Brain pericyte (primary cell): ENCODE results near the gene PRKCG.
A peak's percentile ranks its signal among the peaks of the same experiment; 100 is the strongest.
"Not testable (repeated sequence)": the region's sequence is repeated elsewhere in the genome, so short reads cannot be mapped to it uniquely, and the experiment has no call there.

Experiments used
- DNase-seq: peaks from one replicate; pipeline ENCODE4 v3.0.0-alpha.2; 2012; ENCODE audit warnings: low read depth, low spot score

PRKCG gene

GRCh38 chr19:53881482-53882390, at the start of gene PRKCG:
Gene PRKCG (plus strand): TSS chr19:53882197. CDS start chr19:53882495, 298 bp downstream.
- no peak for DNase-seq

- DNase-seq = not testable (repeated sequence)
Observed at GRCh38 chr19:53832861-53833260, 49.1 kb upstream of the PRKCG start.

- DNase-seq = not testable (repeated sequence)
Observed at GRCh38 chr19:53838446-53838845, 43.6 kb upstream of the PRKCG start.

- DNase-seq = not testable (repeated sequence)
Observed at GRCh38 chr19:53840241-53840640, 41.8 kb upstream of the PRKCG start.

GRCh38 chr19:53840914-53841313, 41.1 kb upstream of the PRKCG start:
- DNase-seq = not testable (repeated sequence)

- no peak for DNase-seq
Observed at GRCh38 chr19:53844849-53845246, 37.1 kb upstream of the PRKCG start.

GRCh38 chr19:53847555-53847954, 34.4 kb upstream of the PRKCG start:
- DNase-seq = no peak

- DNase-seq = no peak
Observed at GRCh38 chr19:53849237-53849676, 32.7 kb upstream of the PRKCG start.

- DNase-seq = no peak
Observed at GRCh38 chr19:53853707-53854106, 28.3 kb upstream of the PRKCG start.

- no peak for DNase-seq
Observed at GRCh38 chr19:53864308-53864836, 17.6 kb upstream of the PRKCG start.

- DNase-seq = no peak
Observed at GRCh38 chr19:53865523-53865917, 16.5 kb upstream of the PRKCG start.

GRCh38 chr19:53865918-53866864, 15.8 kb upstream of the PRKCG start:
- DNase-seq = no peak

- no peak for DNase-seq
Observed at GRCh38 chr19:53866865-53867224, 15.2 kb upstream of the PRKCG start.

GRCh38 chr19:53867225-53868090, 14.5 kb upstream of the PRKCG start, which contains the start of gene MYADM:
Gene MYADM (plus strand): TSS chr19:53867883. CDS start chr19:53873530, 5,647 bp downstream.
- DNase-seq = peak; percentile 95

GRCh38 chr19:53868091-53868891, 13.7 kb upstream of the PRKCG start:
- no peak for DNase-seq

GRCh38 chr19:53868892-53869804, 12.8 kb upstream of the PRKCG start:
- peak; percentile 21 for DNase-seq

GRCh38 chr19:53869805-53870484, 12.1 kb upstream of the PRKCG start:
- not testable (repeated sequence) for DNase-seq

- DNase-seq = no peak
Observed at GRCh38 chr19:53870485-53870844, 11.5 kb upstream of the PRKCG start.
